ENCODE results near the gene MORN5.

MORN5 gene

GRCh38 chr9:122130837-122131236 lies 28.9 kb upstream of the MORN5 start:
- H3K9me3 ChIP-seq (ENCODE audit: severe bottlenecking): no peaks in the 10 kb centered on the region
- no peak overlapping the region for H3K4me3 ChIP-seq (ENCODE audit: low read depth, low read length)
- DNase-seq: no peak
- H3K27ac ChIP-seq: no peak overlapping the region
- H3K36me3 ChIP-seq: no peaks in the 10 kb centered on the region
- H3K27me3 ChIP-seq (ENCODE audit: insufficient read depth, low read depth, severe bottlenecking): peaks cover 15% of the 10 kb centered on the region
- no peak for TF ChIP-seq CTCF (IDR thresholded peaks at IDR 0.05; ENCODE audit: low read depth, low read length)

- H3K27me3 ChIP-seq (ENCODE audit: insufficient read depth, low read depth, severe bottlenecking): peaks cover 8% of the 10 kb centered on the region
Observed at GRCh38 chr9:122131401-122132001, 28.2 kb upstream of the MORN5 start.

DNA sequence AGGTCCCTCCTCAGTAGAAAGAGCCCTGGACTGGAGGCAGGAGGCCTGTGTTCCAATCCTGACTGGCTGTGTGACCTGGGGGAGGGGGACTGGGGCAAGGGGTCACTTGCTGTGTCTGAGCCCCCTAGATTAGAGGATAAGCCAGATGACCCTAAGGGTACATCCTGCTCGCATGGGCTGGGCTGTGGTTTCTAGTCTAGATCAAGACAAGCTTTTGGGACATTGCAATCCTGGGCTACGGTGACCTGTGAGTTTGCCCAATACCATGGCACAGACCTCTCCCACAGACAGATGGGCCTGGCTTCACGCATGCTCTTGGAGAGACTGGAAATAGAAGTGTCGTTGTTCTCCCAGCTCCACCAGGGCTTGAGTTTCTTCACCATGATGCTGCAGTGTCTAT lies 27.2 kb upstream of the MORN5 start:
- H3K27ac ChIP-seq: no peak overlapping the region
- DNase-seq: no peak
- no peak for TF ChIP-seq CTCF (IDR thresholded peaks at IDR 0.05; ENCODE audit: low read depth, low read length)
- no peaks in the 10 kb centered on the region for H3K27me3 ChIP-seq (ENCODE audit: insufficient read depth, low read depth, severe bottlenecking)
- no peaks in the 10 kb centered on the region for H3K9me3 ChIP-seq (ENCODE audit: severe bottlenecking)
- H3K4me3 ChIP-seq (ENCODE audit: low read depth, low read length): no peak overlapping the region
- no peaks in the 10 kb centered on the region for H3K36me3 ChIP-seq

More at GRCh38 chr9:122131401-122132001, 28.2 kb upstream of the MORN5 start:
- Histone ChIP-seq H3K36me3 (no peaks in the 10 kb centered on the region), H3K4me3 (ENCODE audit: low read depth, low read length) (no peak overlapping the region), H3K27ac (no peak overlapping the region), H3K9me3 (ENCODE audit: severe bottlenecking) (no peaks in the 10 kb centered on the region)
- DNase-seq: no peak
- no peak for TF ChIP-seq CTCF (IDR thresholded peaks at IDR 0.05; ENCODE audit: low read depth, low read length)

- H3K36me3 ChIP-seq: no peaks in the 10 kb centered on the region
- H3K4me3 ChIP-seq (ENCODE audit: low read depth, low read length): no peak overlapping the region
- DNase-seq: no peak
- no peaks in the 10 kb centered on the region for H3K27me3 ChIP-seq (ENCODE audit: insufficient read depth, low read depth, severe bottlenecking)
- H3K9me3 ChIP-seq (ENCODE audit: severe bottlenecking): no peaks in the 10 kb centered on the region
- TF ChIP-seq CTCF (IDR thresholded peaks at IDR 0.05; ENCODE audit: low read depth, low read length): no peak
- H3K27ac ChIP-seq: no peak overlapping the region
Observed at GRCh38 chr9:122133263-122133983, 26.3 kb upstream of the MORN5 start.

GRCh38 chr9:122133984-122134535 lies 25.6 kb upstream of the MORN5 start:
- H3K27me3 ChIP-seq (ENCODE audit: insufficient read depth, low read depth, severe bottlenecking): no peaks in the 10 kb centered on the region
- H3K4me3 ChIP-seq (ENCODE audit: low read depth, low read length): no peak overlapping the region
- H3K27ac ChIP-seq: no peak overlapping the region
- DNase-seq: no peak
- no peaks in the 10 kb centered on the region for H3K9me3 ChIP-seq (ENCODE audit: severe bottlenecking)
- no peaks in the 10 kb centered on the region for H3K36me3 ChIP-seq
- TF ChIP-seq CTCF (IDR thresholded peaks at IDR 0.05; ENCODE audit: low read depth, low read length): no peak
